Measurements from ENCODE around the gene ETFB.

DNA sequence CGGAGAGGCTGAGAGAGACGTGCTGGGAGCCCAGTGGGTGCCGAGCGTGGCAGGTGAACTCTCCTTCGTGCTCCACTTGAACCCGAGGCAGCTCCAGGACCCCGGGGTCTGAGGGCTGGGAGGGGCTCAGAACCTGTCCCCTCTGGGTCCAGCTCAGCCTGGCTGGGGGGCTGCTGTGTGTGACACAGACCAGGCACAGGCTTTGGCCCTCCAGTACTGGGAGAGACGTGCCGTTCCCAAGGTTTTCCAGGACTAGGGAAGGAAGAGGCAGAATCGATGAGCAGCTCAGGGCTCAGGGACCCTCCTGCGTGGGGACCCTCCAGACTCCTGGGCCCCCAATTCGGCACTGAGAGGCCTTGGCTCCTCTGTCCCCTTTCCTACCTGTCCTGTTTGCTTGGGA, 49.0 kb upstream of the ETFB start:
- TF ChIP-seq, protein P1, sequence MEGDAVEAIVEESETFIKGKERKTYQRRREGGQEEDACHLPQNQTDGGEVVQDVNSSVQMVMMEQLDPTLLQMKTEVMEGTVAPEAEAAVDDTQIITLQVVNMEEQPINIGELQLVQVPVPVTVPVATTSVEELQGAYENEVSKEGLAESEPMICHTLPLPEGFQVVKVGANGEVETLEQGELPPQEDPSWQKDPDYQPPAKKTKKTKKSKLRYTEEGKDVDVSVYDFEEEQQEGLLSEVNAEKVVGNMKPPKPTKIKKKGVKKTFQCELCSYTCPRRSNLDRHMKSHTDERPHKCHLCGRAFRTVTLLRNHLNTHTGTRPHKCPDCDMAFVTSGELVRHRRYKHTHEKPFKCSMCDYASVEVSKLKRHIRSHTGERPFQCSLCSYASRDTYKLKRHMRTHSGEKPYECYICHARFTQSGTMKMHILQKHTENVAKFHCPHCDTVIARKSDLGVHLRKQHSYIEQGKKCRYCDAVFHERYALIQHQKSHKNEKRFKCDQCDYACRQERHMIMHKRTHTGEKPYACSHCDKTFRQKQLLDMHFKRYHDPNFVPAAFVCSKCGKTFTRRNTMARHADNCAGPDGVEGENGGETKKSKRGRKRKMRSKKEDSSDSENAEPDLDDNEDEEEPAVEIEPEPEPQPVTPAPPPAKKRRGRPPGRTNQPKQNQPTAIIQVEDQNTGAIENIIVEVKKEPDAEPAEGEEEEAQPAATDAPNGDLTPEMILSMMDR (IDR thresholded peaks at IDR 0.05; ENCODE audit: low read depth, low read length): no peak
- no peak for TF ChIP-seq MAX (IDR thresholded peaks at IDR 0.05; ENCODE audit: low read depth, low read length)
